Left lobe of liver (tissue), 2 donors: ENCODE measurements around the gene PIK3R5. TPM values are rescaled to one million over a fixed set of nuclear protein-coding genes. Genes with fewer than 3 reads are reported as not detected.

ENCODE experiments used
- ATAC-seq: fragments of 200-7000 bp; cut with Tn5 transposase; one replicate; pipeline ENCODE4 v1.9.1; 2020; ENCODE audit warnings: mild to moderate bottlenecking, moderate library complexity
- DNase-seq: peaks from one replicate; pipeline ENCODE4 v3.0.0-alpha.2; 2020; ENCODE audit warnings: low spot score
- total RNA-seq: library from RNA; stranded (reverse); gene quantifications from one replicate; pipeline ENCODE4 v1.2.1, GENCODE V29; 2021
- donor health status: DM: no; HTN: no; CAD: no; lungs with moderate emphysema.
- donor health status: DM: no; HTN: yes; CAD: no.

Gene PIK3R5
- total RNA-seq, 1 donor from 2014 or later = 3.3 TPM

DNA sequence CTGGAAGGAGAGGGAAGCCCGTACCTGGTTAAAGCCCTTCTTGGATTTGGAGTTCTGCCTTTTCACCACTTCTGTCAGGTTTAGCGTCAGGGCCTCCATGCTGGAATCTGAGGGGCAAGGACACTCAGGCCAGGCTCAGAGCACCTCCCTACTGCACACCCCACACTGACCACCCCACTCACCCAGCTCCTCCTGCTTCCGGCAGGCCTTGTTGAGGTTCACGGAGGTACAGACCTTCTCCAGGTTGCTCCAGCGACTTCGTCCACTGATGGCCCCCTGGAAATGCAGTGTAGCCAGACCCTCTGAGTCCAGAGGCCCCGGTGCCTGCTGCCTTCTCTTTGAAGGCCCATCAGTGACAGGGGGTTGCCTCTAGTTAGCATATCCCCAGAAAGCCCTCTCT, 83.9 kb downstream of the PIK3R5 start:
- ATAC-seq = no peak
- no peak for DNase-seq

- no peak for DNase-seq
- ATAC-seq = no peak
Measured at GRCh38 chr17:8880466-8880865, 85.0 kb downstream of the PIK3R5 start.

GRCh38 chr17:8879410-8879809, 86.1 kb downstream of the PIK3R5 start:
- DNase-seq (no peak), ATAC-seq (no peak)

DNA sequence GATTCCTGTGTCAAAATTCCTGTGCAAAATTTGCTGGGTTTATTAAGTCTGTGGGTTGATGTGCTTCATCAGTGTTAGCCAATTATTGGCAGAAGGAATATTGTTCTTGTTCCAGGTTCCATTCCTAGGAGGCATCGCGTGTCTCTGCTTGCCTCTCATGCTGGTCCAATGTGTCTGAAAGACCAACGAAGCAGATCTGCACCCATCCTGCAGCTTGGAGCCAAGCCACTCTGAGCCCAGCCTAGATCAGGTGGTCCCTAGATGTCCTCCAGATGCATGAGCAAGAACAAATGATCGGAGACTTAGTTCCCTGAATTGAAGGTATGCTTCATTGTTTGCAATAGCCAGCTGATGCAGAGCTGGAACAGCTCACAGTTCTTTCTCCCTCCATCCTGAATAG, 87.5 kb downstream of the PIK3R5 start:
- ATAC-seq (no peak), DNase-seq (no peak)

DNA sequence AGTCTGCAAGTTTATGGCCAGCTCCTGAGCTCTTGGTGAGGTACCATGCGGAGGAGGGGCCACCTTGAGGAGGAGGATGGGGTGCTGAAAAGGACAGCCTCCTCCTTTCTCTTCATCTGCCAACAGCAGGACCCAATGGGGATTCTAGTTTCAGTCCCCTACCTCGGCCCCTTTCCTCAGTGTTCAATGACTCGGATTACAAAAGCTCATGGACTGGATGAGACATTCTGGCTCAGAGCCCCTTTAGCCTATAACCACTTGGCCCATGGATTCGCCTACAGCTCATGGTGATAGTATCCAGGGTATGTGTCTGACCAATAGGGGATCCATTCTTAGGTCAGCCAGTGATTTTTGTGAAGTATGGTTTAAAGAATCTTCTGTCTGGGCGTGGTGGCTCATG, 89.5 kb downstream of the PIK3R5 start:
- ATAC-seq (no peak), DNase-seq (no peak)

DNA sequence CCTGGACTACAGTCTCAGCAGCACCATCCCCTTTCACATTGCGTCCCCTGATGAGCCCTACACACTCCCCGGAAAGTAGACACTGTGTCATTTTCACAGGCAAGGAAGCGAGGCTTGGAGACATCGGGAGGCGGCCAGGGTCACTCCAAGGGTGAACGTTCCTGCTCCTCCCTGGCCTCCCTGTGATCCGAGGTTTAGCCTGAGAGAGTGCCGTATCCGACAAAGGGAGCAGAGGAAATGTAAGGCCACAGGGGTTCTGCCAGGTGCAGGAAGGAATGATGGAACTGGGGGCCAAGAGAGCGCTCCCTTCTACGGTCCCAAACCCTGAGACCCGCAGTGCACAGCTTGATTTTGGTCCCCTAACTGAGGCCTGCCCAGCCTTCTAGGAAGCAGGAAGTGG, 90.1 kb downstream of the PIK3R5 start:
- ATAC-seq (no peak), DNase-seq (no peak)

DNA sequence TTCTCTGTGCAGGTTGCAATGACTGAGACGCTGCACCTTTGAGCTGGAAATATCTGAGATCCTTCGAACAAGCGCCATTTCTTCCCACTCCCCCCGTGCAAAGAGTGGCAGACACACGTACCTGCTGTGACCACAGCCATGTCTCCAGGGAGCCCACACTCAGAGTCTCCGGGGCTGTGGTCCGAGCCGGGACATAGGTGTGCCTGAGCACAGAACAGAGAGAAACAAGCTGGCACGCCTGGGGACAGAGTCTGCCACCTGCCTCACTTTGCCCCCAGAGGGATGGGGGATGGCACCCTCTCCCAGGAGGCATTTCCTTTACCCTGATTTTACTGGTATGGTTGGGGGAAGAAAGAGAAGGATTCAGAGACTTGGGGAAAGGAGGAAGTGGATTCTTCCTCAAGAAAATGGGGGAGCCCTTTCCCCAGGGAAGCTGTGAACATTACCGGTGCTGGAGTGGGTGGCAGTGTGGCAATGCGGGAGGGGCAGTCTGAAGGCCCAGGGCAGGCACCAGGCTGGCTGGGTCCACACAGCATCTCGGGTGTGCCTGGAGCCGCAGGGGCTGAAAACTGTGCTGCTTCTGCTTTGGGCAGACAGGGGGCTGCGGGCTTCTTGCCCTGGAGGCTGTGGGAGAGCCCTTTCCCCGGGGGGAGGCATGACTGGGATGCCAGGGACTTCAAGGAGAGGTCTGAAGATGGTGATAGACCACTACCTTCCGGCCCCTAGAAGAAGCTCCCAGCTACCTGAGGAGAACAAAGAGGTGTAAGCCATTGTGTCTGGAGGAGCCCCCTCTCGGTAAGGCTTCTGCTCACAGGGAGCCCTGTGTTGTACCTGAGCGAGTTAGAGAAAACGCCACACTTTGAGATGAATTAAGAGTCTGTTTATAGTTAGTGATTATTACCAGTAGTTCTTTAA, 91.4 kb downstream of the PIK3R5 start:
- no peak for DNase-seq
- ATAC-seq = no peak

GRCh38 chr17:8872705-8873435, 92.6 kb downstream of the PIK3R5 start:
- ATAC-seq (no peak), DNase-seq (no peak)

- DNase-seq (no peak), ATAC-seq (no peak)
Measured at GRCh38 chr17:8872036-8872704, 93.3 kb downstream of the PIK3R5 start.

DNA sequence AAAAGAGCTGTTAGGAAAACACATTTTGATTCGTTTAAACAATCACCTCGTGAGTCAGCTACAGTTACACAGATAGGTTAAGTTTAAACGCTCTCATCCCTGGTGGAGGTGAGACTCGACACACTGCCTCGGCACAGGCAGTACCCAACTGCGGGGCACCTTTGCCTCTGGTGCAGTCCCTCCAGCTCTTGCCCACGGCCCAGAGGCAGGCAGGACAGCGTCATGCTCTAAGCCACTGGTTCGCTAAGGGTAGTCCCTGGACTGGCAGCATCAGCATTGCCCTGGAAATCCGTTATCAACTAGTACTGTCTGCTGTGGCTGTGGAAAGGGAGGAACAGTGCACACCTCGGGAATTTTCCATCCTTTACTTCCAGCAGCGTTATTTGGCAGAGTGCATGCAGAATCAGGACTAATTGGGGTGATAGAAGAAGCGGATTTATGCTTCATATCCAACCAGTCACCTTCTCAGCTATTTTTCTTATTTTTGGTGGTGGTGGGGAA, 94.4 kb downstream of the PIK3R5 start:
- no peak for DNase-seq
- ATAC-seq = no peak

- ATAC-seq = no peak
- DNase-seq = no peak
Measured at GRCh38 chr17:8870406-8871040, 95.0 kb downstream of the PIK3R5 start.

DNA sequence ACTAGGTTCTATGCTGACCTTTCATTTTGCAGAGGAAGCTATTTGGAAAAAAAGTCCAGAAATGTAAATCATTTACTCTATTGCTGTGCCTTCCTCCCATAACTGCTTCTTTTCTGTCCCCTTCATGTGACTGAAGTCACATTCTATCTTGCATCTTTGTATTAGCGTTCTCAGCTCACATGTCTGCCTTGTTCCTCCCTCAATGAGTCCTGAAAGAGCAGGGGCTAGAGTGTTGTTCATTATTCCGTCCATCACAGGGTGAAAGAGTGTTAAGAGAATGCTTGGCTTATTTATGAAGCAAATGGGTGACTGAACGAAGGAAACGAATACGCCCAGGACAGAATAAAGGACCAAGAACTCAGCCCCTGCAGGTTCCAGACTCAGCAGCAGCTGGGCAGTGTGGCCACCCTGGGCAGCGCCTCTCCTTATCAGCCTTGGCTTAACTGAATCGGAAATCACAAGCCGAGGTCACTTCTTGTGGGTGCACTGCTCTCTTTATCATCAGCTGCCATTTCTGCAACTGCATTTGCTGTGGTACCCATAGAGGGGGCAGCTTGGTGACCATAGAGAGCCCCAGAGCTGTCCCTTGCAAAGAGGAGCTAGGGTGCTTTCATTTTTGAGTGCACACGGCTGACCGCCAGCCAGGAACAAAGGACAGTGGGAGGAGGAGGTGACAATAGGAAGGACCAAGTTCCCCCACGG, 96.2 kb downstream of the PIK3R5 start:
- DNase-seq (no peak), ATAC-seq (no peak)

DNA sequence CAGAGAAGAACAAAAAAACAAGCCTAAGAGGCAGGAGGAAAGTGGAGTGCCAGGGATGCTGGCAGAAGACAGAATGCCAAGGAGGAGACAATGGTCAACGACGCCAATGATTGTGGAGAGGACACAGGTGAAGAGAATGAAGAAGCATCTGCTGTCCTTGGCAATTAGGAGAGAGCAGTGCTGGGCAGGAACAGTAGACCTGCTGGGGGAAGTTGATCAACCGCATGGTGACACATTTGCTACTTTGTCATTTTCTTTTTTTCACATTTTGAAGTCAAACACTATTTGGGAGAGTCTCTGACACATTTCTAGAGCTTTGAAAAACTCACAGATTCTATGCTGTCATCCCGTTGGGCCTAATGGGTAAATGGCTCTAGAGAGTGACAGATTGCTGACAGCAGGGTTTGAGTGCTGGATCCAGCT, 97.0 kb downstream of the PIK3R5 start:
- ATAC-seq = no peak
- DNase-seq = no peak

DNA sequence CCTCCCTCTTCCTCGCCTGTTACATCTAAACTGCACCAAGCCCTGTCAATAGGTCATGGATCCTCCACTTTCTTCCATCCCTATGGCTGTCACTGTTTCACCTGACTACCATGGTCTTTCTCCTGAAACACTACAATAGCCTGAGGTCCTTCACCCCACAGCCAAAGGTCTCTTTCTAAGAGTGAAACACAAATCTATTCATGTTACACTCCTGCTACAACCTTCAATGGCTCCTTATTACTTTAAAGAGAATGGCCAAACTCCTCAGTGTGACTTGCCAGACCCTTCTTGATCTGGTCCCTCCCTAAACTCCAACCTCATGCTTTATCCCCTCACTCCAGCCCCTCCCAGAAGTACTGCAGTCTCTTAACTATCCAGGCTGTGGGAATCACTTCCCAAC, 97.4 kb downstream of the PIK3R5 start:
- DNase-seq = no peak

DNA sequence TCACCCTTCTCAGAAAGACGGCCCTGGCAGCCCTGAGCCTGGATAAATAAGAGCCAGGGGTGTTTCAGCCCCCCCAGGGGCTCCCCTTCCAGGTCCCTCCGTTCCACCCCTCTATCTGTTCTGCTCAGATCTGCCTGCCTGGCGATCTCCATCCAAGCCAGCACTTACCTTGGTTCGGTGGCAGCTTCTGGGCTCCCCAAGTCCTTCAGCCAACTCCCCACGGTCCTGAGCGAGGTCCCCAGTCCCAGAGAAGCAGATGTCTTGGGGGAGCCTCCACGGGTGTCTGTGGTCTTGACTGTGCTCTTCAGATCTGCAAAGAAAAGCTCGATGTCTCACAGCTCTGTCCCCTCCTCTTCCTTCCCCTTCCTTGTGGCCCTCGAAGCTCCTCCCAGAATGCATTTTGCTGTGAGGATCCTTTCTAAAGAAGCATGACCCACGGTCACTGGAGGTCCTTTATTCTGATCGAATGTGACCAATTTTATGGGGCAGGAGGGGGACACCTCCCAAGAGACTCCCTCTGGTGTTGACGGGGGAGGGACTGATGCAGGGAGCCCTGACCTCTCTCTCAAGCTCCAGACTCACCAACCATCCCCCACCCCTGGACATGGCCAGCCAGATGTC, 98.0 kb downstream of the PIK3R5 start, which contains the start of gene PIK3R6:
TSS of gene PIK3R6 (minus strand) at position 314 of the 621 bp plus-strand sequence. CDS start 17,880 bp downstream, outside the sequence.
- DNase-seq (no peak), ATAC-seq (no peak)

More for the DNA sequence above, 97.4 kb downstream of the PIK3R5 start:
- ATAC-seq = no peak

GRCh38 chr17:8865811-8866210, 99.7 kb downstream of the PIK3R5 start:
- DNase-seq (no peak), ATAC-seq (no peak)

DNA sequence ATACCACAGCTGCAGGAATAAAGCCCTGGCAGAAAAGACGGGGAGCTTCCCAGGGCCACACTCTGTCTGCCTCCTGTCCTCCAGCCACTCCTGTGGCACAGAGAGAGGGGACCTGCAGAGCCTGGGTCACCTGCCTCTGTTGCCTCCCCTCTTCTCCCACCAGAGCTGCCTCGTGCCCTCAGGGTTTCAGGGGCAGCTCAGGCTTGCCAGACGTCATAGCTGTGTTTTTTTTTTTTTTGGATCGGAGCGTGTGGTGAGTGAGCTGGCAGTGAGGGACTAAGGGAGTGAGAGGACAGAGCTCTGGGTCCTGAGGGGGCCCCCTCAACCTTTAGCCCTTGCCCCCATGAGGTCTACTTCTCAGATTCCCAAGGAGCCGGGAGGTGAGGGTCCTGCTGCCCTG, 100.1 kb downstream of the PIK3R5 start:
- no peak for DNase-seq
- no peak for ATAC-seq

GRCh38 chr17:8862213-8863056, 103.1 kb downstream of the PIK3R5 start:
- no peak for ATAC-seq
- no peak for DNase-seq
